ENCODE measurements around the gene KCTD20. TPM values are rescaled to one million over a fixed set of nuclear protein-coding genes. Genes with fewer than 3 reads are reported as not detected.
"Not testable (repeated sequence)": the region's sequence is repeated elsewhere in the genome, so short reads cannot be mapped to it uniquely, and the experiment has no call there.

The KCTD20 gene
- total and polyA plus RNA-seq, 2 experiments from 2014 or later, result 7.4 to 25.0 TPM

DNA sequence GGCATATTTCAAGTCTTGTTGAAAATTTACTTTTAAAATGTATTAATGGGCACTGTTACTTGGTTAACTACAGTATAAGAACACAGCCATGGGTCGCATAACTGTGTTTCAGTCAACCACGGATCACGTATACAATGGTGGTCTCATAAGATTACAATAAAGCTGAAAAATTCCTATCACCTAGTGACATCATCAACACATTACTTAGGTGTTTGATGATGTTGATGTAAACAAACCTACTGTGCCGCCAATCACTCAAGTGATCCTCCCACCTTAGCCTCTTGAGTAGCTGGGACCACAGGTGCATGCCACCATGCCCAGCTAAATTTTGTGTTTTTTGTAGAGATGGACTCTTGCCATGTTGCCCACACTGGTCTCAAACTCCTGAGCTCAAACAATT, 38.6 kb upstream of the KCTD20 start:
- Histone ChIP-seq H4K20me1 (replicated peaks; ENCODE audit: insufficient read depth) (no peaks in the 10 kb centered on the region), H2AFZ (no peak overlapping the region), H3K27me3 (ENCODE audit: insufficient read depth) (no peaks in the 10 kb centered on the region), H3K36me3 (ENCODE audit: insufficient read depth) (no peaks in the 10 kb centered on the region), H3K27ac (ENCODE audit: low read depth) (no peak overlapping the region), H3F3A (replicated peaks; ENCODE audit: low read depth) (no peaks in the 10 kb centered on the region), H3K9me2 (ENCODE audit: insufficient read depth) (no peaks in the 10 kb centered on the region), H3K79me2 (replicated peaks; ENCODE audit: insufficient read depth) (no peaks in the 10 kb centered on the region), H3K4me2 (no peak overlapping the region), H3K4me3 (no peak overlapping the region), H3K4me1 (ENCODE audit: insufficient read depth) (no peaks in the 10 kb centered on the region)
- TF ChIP-seq CREB1 (CRISPR knock-in tag; IDR thresholded peaks at IDR 0.05; ENCODE audit: low read depth) (no peak), STAT1 (IDR thresholded peaks at IDR 0.05; ENCODE audit: unreplicated experiment) (no peak), ZNF114 (CRISPR knock-in tag; IDR thresholded peaks at IDR 0.05) (no peak), POLR2AphosphoS5 (IDR thresholded peaks at IDR 0.05; ENCODE audit: low read depth) (no peak), EZH2phosphoT487 (IDR thresholded peaks at IDR 0.05; ENCODE audit: unreplicated experiment) (no peak)
- TF ChIP-seq, protein P1, sequence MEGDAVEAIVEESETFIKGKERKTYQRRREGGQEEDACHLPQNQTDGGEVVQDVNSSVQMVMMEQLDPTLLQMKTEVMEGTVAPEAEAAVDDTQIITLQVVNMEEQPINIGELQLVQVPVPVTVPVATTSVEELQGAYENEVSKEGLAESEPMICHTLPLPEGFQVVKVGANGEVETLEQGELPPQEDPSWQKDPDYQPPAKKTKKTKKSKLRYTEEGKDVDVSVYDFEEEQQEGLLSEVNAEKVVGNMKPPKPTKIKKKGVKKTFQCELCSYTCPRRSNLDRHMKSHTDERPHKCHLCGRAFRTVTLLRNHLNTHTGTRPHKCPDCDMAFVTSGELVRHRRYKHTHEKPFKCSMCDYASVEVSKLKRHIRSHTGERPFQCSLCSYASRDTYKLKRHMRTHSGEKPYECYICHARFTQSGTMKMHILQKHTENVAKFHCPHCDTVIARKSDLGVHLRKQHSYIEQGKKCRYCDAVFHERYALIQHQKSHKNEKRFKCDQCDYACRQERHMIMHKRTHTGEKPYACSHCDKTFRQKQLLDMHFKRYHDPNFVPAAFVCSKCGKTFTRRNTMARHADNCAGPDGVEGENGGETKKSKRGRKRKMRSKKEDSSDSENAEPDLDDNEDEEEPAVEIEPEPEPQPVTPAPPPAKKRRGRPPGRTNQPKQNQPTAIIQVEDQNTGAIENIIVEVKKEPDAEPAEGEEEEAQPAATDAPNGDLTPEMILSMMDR (conservative IDR thresholded peaks at IDR 0.05; ENCODE audit: low read depth in 2 of 2), result no peak
- TF ChIP-seq, protein P2, sequence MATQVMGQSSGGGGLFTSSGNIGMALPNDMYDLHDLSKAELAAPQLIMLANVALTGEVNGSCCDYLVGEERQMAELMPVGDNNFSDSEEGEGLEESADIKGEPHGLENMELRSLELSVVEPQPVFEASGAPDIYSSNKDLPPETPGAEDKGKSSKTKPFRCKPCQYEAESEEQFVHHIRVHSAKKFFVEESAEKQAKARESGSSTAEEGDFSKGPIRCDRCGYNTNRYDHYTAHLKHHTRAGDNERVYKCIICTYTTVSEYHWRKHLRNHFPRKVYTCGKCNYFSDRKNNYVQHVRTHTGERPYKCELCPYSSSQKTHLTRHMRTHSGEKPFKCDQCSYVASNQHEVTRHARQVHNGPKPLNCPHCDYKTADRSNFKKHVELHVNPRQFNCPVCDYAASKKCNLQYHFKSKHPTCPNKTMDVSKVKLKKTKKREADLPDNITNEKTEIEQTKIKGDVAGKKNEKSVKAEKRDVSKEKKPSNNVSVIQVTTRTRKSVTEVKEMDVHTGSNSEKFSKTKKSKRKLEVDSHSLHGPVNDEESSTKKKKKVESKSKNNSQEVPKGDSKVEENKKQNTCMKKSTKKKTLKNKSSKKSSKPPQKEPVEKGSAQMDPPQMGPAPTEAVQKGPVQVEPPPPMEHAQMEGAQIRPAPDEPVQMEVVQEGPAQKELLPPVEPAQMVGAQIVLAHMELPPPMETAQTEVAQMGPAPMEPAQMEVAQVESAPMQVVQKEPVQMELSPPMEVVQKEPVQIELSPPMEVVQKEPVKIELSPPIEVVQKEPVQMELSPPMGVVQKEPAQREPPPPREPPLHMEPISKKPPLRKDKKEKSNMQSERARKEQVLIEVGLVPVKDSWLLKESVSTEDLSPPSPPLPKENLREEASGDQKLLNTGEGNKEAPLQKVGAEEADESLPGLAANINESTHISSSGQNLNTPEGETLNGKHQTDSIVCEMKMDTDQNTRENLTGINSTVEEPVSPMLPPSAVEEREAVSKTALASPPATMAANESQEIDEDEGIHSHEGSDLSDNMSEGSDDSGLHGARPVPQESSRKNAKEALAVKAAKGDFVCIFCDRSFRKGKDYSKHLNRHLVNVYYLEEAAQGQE (IDR thresholded peaks at IDR 0.05; ENCODE audit: unreplicated experiment), result no peak
- Mint-ChIP-seq H3K27ac (no peak overlapping the region), H3K36me3 (ENCODE audit: low read depth) (no peaks in the 10 kb centered on the region), H3K4me1 (no peaks in the 10 kb centered on the region), H3K4me3 (no peak overlapping the region), H3K9me3 (no peaks in the 10 kb centered on the region), H3K27me3 (ENCODE audit: insufficient read depth, low read depth, poor library complexity) (peaks cover 3% of the 10 kb centered on the region)
- no peak for ATAC-seq
- no peak for DNase-seq (ENCODE audit: low spot score)

DNA sequence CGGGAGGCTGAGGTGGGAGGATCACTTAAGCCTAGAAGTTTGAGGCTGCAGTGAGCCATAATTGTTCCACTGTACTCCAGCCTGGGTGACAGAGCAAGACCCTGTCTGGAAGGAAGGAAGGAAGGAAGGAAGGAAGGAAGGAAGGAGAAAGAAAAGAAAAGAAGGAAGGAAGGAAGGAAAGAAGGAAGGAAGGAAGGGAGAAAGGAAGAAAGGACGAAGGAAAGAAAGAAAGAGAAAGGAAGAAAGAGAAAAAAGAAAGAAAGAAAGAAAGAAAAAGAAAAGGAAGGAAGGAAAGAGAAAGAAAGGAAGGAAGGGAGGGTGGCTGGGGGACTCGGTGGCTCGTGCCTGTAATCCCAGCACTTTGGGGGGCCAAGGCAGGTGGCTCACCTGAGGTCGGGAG, 33.1 kb upstream of the KCTD20 start:
- H3K36me3 ChIP-seq (ENCODE audit: insufficient read depth); H3K27me3 Mint-ChIP-seq (ENCODE audit: insufficient read depth, low read depth, poor library complexity); H4K20me1 ChIP-seq (replicated peaks; ENCODE audit: insufficient read depth); H3K9me2 ChIP-seq (ENCODE audit: insufficient read depth); H3K4me3 Mint-ChIP-seq; DNase-seq (ENCODE audit: low spot score); H3F3A ChIP-seq (replicated peaks; ENCODE audit: low read depth); H3K9me3 Mint-ChIP-seq; ATAC-seq; H3K4me1 Mint-ChIP-seq; H3K79me2 ChIP-seq (replicated peaks; ENCODE audit: insufficient read depth); H3K4me1 ChIP-seq (ENCODE audit: insufficient read depth); H2AFZ ChIP-seq; H3K27me3 ChIP-seq (ENCODE audit: insufficient read depth); H3K27ac Mint-ChIP-seq; H3K27ac ChIP-seq (ENCODE audit: low read depth); H3K4me2 ChIP-seq; H3K4me3 ChIP-seq; H3K36me3 Mint-ChIP-seq (ENCODE audit: low read depth): not testable (repeated sequence)
